ENCODE data around the gene ATMIN.
A peak's percentile ranks its signal among the peaks of the same experiment; 100 is the strongest.

ATMIN gene

GRCh38 chr16:81073560-81074330, 38.1 kb downstream of the ATMIN start:
- no peak for DNase-seq

- DNase-seq, result peak; percentile 91 to 92
These were observed 41.0 kb downstream of the ATMIN start for GRCh38 chr16:81076566-81077075.

GRCh38 chr16:81077076-81077940, 41.7 kb downstream of the ATMIN start, which contains the start of gene C16orf46:
Gene C16orf46 (minus strand): TSS chr16:81077238. CDS start chr16:81063955, 13,283 bp downstream.
- peak; percentile 96 to 97 for DNase-seq

- DNase-seq, result no peak
These were observed 44.6 kb downstream of the ATMIN start for GRCh38 chr16:81080233-81080632.

- no peak for DNase-seq
These were observed 45.4 kb downstream of the ATMIN start for GRCh38 chr16:81081014-81081413.

GRCh38 chr16:81088836-81089235, 53.2 kb downstream of the ATMIN start:
- no peak for DNase-seq

- no peak for DNase-seq
These were observed 59.2 kb downstream of the ATMIN start for GRCh38 chr16:81094771-81095251.

GRCh38 chr16:81095653-81095952, 60.0 kb downstream of the ATMIN start:
- DNase-seq, result peak in 1 of 2 experiments; percentile 52

- peak; percentile 98 to 99 for DNase-seq
These were observed 60.5 kb downstream of the ATMIN start, which contains the start of gene GCSH for GRCh38 chr16:81095953-81096714. Gene GCSH (minus strand): TSS chr16:81096395. CDS start chr16:81096278, 117 bp downstream.

GRCh38 chr16:81096715-81097208, 61.1 kb downstream of the ATMIN start:
- DNase-seq, result no peak

Measured in SHP77 (cell line).